ENCODE results near the gene PDE4D. TPM values are rescaled to one million over a fixed set of nuclear protein-coding genes. Genes with fewer than 3 reads are reported as not detected.

Gene PDE4D
- polyA plus RNA-seq, 1 donor (not counting 4 experiments of a cell fraction or from before 2014, with no cell fraction given), result 3.6 TPM

DNA sequence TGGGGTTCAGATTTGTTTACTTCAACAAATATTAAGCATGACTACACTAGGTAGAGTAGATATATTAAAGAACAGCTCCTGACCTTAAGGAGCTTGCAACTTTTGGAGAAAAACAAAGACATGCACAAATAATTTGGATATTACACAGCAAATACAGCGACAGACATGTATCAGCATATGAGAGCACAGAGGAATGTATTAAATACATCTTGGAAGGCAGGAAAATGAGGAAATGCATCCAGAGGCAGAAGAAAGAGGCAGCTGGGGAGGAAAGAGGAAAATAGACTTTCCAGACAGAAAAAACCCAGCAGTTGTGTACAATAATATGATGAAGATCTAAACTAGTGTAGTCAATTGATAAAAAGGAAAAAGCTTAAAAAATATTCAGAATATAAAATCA lies 392.2 kb downstream of the PDE4D start:
- TF ChIP-seq EZH2 (IDR thresholded peaks at IDR 0.05; ENCODE audit: low read length), result no peak
- TF ChIP-seq, protein P1, sequence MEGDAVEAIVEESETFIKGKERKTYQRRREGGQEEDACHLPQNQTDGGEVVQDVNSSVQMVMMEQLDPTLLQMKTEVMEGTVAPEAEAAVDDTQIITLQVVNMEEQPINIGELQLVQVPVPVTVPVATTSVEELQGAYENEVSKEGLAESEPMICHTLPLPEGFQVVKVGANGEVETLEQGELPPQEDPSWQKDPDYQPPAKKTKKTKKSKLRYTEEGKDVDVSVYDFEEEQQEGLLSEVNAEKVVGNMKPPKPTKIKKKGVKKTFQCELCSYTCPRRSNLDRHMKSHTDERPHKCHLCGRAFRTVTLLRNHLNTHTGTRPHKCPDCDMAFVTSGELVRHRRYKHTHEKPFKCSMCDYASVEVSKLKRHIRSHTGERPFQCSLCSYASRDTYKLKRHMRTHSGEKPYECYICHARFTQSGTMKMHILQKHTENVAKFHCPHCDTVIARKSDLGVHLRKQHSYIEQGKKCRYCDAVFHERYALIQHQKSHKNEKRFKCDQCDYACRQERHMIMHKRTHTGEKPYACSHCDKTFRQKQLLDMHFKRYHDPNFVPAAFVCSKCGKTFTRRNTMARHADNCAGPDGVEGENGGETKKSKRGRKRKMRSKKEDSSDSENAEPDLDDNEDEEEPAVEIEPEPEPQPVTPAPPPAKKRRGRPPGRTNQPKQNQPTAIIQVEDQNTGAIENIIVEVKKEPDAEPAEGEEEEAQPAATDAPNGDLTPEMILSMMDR (optimal IDR thresholded peaks at IDR 0.05 in 1 of 3, IDR thresholded peaks at IDR 0.05 in 1 of 3, conservative IDR thresholded peaks at IDR 0.05 in 1 of 3; ENCODE audit: extremely low read depth in 1 of 3, insufficient read depth in 2 of 3, low read length in 3 of 3), result no peak
- DNase-seq (ENCODE audit: low read depth, low spot score), result no peak

DNA sequence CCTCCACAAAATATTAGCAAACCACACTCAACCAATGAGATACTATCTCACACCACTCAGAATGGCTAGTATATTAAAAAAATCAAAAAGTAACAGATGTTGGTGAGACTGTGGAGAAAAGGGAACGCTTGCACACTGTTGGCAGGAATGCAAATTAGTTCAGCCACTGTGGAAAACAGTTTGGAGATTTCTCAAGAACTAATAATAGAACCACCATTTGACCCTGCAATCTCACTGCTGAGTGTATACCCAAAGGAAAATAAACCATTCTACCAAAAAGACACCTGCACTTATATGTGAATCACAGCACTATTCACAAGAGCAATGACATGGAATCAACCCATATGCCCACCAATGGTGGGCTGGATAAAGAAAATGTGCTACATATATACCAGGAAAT lies 393.5 kb downstream of the PDE4D start:
- no peaks in the 10 kb centered on the region for H3K4me1 ChIP-seq (ENCODE audit: control insufficient read depth, extremely low read depth, insufficient read depth, low read length)
- no peak overlapping the region for H2AFZ ChIP-seq (ENCODE audit: control insufficient read depth, low read length)
- TF ChIP-seq, protein P1 (optimal IDR thresholded peaks at IDR 0.05 in 1 of 3, IDR thresholded peaks at IDR 0.05 in 1 of 3, conservative IDR thresholded peaks at IDR 0.05 in 1 of 3; ENCODE audit: extremely low read depth in 1 of 3, insufficient read depth in 2 of 3, low read length in 3 of 3), result no peak
- TF ChIP-seq EZH2 (IDR thresholded peaks at IDR 0.05; ENCODE audit: low read length), result no peak
- no peaks in the 10 kb centered on the region for H3K79me2 ChIP-seq (ENCODE audit: control insufficient read depth, insufficient read depth, low read length)
- no peak overlapping the region for H3K27ac ChIP-seq (ENCODE audit: control insufficient read depth, insufficient read depth, low read length)
- H3K36me3 ChIP-seq (ENCODE audit: control insufficient read depth in 2 of 2, extremely low read depth in 1 of 2, insufficient read depth in 2 of 2, low read length in 2 of 2), result no peaks in the 10 kb centered on the region
- no peak for DNase-seq (ENCODE audit: low read depth, low spot score)
- no peaks in the 10 kb centered on the region for H3K27me3 ChIP-seq (ENCODE audit: control insufficient read depth, extremely low read depth, insufficient read depth, low read length)
- no peak overlapping the region for H3K4me3 ChIP-seq (ENCODE audit: control insufficient read depth in 2 of 3, extremely low read depth in 1 of 3, insufficient read depth in 2 of 3, low read depth in 1 of 3, low read length in 3 of 3)
- no peaks in the 10 kb centered on the region for H4K20me1 ChIP-seq (ENCODE audit: control insufficient read depth, extremely low read depth, insufficient read depth, low read length)
- H3K9me1 ChIP-seq (ENCODE audit: control insufficient read depth, extremely low read depth, insufficient read depth, low read length), result no peaks in the 10 kb centered on the region
- FAIRE-seq, result no peak
- dilution Hi-C loops (cut with MboI; ENCODE audit: extremely low pct_ligation_motif_present, low sequenced_read_pairs), result no loop called here
- H3K9ac ChIP-seq (ENCODE audit: control insufficient read depth, extremely low read depth, insufficient read depth, low read length), result no peak overlapping the region
- H3K4me2 ChIP-seq (ENCODE audit: control insufficient read depth, extremely low read depth, insufficient read depth, low read depth, low read length), result no peak overlapping the region
- H3K9me3 ChIP-seq (ENCODE audit: control insufficient read depth, low read depth, low read length), result no peaks in the 10 kb centered on the region

More for the DNA sequence above, 392.2 kb downstream of the PDE4D start:
- Histone ChIP-seq H3K9me1 (ENCODE audit: control insufficient read depth, extremely low read depth, insufficient read depth, low read length) (no peaks in the 10 kb centered on the region), H3K9me3 (ENCODE audit: control insufficient read depth, low read depth, low read length) (no peaks in the 10 kb centered on the region), H3K4me3 (ENCODE audit: control insufficient read depth in 2 of 3, extremely low read depth in 1 of 3, insufficient read depth in 2 of 3, low read depth in 1 of 3, low read length in 3 of 3) (no peak overlapping the region), H3K36me3 (ENCODE audit: control insufficient read depth in 2 of 2, extremely low read depth in 1 of 2, insufficient read depth in 2 of 2, low read length in 2 of 2) (no peaks in the 10 kb centered on the region), H3K27ac (ENCODE audit: control insufficient read depth, insufficient read depth, low read length) (no peak overlapping the region), H3K4me2 (ENCODE audit: control insufficient read depth, extremely low read depth, insufficient read depth, low read depth, low read length) (no peak overlapping the region), H3K9ac (ENCODE audit: control insufficient read depth, extremely low read depth, insufficient read depth, low read length) (no peak overlapping the region), H3K27me3 (ENCODE audit: control insufficient read depth, extremely low read depth, insufficient read depth, low read length) (no peaks in the 10 kb centered on the region), H4K20me1 (ENCODE audit: control insufficient read depth, extremely low read depth, insufficient read depth, low read length) (no peaks in the 10 kb centered on the region), H3K79me2 (ENCODE audit: control insufficient read depth, insufficient read depth, low read length) (no peaks in the 10 kb centered on the region), H3K4me1 (ENCODE audit: control insufficient read depth, extremely low read depth, insufficient read depth, low read length) (no peaks in the 10 kb centered on the region), H2AFZ (ENCODE audit: control insufficient read depth, low read length) (no peak overlapping the region)
- FAIRE-seq, result no peak
- dilution Hi-C loops (cut with MboI; ENCODE audit: extremely low pct_ligation_motif_present, low sequenced_read_pairs), result no loop called here
